ENCODE measurements around the gene KCNK1. TPM values are rescaled to one million over a fixed set of nuclear protein-coding genes. Genes with fewer than 3 reads are reported as not detected.

The KCNK1 gene
- total and polyA plus RNA-seq, 2 of the 8 experiments (the other 6 are each of a cell fraction or from before 2014, with no cell fraction given) = 11.9 to 16.5 TPM

Small RNA genes within 50 kb of the gene (microRNA-seq; reads per million reads assigned to microRNA genes)
- 0 reads per million in 2 experiments for gene MIR4427 (ENCODE audit: borderline microRNAs expressed in 2 of 2, borderline number of aligned reads in 2 of 2, borderline replicate concordance in 1 of 2)

Small RNA genes within 50 kb of the gene (small RNA-seq; reads per million reads assigned to genes)
- not detected for gene MIR4427 (ENCODE audit: insufficient read depth)

Data from H1 (cell line).